ENCODE measurements around the gene NSUN2.

NSUN2 gene

DNA sequence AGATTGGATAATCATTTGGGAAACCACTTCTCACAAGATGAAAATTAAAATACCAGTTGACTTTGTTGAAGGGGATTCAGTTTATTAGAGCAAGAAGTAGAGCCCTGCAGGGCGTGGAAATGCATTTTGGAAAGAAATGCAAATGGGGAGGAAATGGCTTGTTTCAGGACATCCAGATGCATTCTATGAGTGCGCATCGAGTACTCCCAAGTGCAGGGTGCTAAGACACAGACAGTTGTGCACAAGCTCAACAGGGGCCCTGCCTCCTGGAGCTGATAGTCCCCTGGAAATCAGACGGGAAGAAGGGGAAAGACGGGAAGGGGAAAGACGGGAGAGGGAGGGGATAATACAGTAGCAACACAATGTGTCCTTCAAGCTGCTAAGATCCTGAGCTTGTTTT is 64.0 kb downstream of the NSUN2 start:
- TF ChIP-seq, protein P1, sequence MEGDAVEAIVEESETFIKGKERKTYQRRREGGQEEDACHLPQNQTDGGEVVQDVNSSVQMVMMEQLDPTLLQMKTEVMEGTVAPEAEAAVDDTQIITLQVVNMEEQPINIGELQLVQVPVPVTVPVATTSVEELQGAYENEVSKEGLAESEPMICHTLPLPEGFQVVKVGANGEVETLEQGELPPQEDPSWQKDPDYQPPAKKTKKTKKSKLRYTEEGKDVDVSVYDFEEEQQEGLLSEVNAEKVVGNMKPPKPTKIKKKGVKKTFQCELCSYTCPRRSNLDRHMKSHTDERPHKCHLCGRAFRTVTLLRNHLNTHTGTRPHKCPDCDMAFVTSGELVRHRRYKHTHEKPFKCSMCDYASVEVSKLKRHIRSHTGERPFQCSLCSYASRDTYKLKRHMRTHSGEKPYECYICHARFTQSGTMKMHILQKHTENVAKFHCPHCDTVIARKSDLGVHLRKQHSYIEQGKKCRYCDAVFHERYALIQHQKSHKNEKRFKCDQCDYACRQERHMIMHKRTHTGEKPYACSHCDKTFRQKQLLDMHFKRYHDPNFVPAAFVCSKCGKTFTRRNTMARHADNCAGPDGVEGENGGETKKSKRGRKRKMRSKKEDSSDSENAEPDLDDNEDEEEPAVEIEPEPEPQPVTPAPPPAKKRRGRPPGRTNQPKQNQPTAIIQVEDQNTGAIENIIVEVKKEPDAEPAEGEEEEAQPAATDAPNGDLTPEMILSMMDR (IDR thresholded peaks at IDR 0.05; ENCODE audit: insufficient read depth, low read depth, low read length, missing control alignments), result no peak
- H3K4me3 ChIP-seq (ENCODE audit: low read length), result no peak overlapping the region
- no peak for DNase-seq (ENCODE audit: low read depth)

DNA sequence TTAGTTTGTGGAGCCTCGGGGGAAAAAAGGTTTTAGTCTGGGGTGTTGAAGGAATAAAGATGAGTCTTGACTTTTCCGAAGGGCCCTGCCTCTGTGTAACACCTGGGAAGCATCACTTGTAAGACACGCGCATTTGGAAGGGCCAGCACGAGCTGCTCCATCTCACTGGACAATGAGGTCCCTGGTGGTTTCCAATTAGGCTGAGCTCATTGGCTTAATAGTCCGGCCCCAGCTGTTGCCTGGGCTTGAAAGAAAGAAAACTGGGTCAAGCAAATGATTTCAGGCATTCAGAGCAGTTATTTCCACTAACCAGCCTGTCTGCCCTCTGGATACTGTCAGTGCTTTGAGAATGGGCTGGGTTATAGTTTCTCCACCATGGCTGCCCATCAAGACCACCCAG is 64.5 kb downstream of the NSUN2 start:
- no peak overlapping the region for H3K4me3 ChIP-seq (ENCODE audit: low read length)
- TF ChIP-seq, protein P1 (IDR thresholded peaks at IDR 0.05; ENCODE audit: insufficient read depth, low read depth, low read length, missing control alignments), result no peak
- no peak for DNase-seq (ENCODE audit: low read depth)

DNA sequence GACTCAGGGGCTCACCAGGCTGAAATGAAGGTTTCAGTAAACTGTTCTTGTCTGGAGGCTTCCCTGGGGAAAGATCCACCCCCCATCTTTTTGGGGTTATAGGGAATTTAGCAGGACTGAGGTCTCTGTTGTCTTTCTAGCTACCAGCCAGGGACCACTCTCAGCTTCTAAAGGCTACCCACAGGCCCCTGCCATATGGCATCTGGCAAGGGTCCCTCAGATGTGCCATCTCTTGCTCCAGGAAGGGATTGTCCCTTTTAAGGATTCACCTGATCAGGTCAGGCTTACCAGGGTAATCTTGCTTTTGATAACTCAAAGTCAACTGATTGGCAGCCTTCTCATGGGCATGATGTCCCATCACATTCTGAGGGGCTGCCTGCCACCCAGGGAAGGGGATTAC is 65.0 kb downstream of the NSUN2 start:
- TF ChIP-seq, protein P1 (IDR thresholded peaks at IDR 0.05; ENCODE audit: insufficient read depth, low read depth, low read length, missing control alignments), result no peak
- no peak for DNase-seq (ENCODE audit: low read depth)
- no peak overlapping the region for H3K4me3 ChIP-seq (ENCODE audit: low read length)

DNA sequence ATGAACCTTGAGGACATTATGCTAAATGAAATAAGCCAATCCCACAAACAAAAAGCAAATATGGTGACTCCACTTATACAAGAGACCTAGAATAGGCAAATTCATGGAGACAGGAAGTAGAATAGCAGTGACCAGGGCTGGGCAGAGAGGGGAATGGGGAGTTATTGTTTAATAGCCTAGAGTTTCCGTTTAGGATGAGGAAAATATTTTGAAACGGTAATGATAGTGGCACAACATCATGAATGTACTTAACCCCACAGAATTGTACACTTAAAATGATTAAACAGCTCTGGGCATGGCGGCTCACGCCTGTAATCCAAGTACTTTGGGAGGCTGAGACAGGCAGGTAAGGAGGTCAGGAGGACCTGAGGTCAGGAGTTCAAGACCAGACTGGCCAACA is 65.8 kb downstream of the NSUN2 start:
- TF ChIP-seq, protein P1 (IDR thresholded peaks at IDR 0.05; ENCODE audit: insufficient read depth, low read depth, low read length, missing control alignments), result no peak
- no peak overlapping the region for H3K4me3 ChIP-seq (ENCODE audit: low read length)
- DNase-seq (ENCODE audit: low read depth), result no peak

DNA sequence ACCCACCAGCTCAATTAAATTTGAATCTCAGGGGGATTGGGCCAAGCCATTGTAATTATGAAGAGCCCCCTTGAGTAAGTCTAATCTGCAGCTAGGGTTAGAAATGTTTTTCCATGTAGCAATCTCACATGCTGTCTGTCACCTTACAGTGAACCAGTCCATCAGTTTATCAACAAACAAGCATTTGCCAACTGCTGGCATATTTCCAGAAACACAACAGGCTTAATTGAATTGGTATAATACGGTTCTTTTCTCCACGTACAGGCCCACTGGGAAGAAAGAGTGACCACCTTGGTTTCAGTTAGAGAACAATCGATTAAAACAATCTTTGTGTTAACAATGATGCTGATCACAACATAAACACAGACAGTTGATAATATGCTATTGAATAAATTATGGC is 67.4 kb downstream of the NSUN2 start:
- H3K4me3 ChIP-seq (ENCODE audit: low read length), result no peak overlapping the region
- no peak for DNase-seq (ENCODE audit: low read depth)

DNA sequence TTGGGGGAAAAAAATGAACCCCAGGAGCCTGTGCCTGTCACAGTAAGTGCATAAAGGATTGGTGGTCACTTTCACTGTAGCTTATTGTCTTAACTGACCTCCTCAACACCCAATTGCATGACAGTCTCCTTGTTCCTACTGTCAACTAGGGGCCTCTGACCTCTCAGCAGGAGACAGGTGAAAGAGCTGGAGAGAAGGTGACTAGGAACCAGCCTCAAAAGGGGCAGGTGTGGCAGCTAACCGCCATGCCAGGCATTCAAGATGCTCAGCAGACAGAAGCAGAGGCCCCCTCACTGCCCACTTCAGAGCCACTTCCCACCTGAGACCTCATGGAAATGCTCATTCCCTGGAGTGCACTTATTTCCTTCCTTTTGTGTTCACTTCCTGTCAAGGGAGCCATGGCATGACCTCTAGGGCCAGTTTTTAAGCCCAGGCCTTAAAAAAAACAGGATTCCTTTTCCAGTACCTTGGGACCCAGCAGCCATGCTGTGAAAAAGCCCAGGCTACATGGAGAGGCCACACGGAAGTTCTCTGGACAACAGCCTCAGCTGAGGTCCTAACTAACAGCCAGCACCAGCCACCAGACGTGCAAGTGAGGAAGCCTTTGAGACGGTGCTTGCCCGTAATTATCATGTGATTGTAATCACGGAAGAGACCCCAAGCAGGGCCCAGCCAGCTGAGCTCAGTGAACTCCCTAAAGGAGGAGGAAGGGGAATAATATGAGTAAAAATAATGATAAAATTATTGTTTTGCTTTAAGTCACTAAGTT is 74.9 kb downstream of the NSUN2 start:
- TF ChIP-seq, protein P1 (IDR thresholded peaks at IDR 0.05; ENCODE audit: insufficient read depth, low read depth, low read length, missing control alignments), result no peak
- no peak for DNase-seq (ENCODE audit: low read depth)
- H3K4me3 ChIP-seq (ENCODE audit: low read length), result no peak overlapping the region

More for the DNA sequence above, 67.4 kb downstream of the NSUN2 start:
- TF ChIP-seq, protein P1 (IDR thresholded peaks at IDR 0.05; ENCODE audit: insufficient read depth, low read depth, low read length, missing control alignments), result no peak

DNA sequence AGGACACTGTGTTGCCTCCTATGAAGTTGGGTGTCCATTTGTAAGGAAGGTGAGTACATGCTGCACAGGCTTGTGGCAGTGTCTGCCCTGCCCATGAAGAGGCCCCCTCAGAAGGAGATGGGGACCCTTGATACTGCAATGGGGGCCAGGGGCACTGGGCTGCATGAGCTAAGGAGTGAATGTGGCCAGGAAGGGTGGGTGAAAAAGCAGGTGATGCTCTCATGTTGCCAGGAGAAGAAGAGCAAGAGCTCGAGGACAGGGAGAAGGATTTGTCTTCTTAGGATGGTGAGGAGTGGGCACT is 76.1 kb downstream of the NSUN2 start:
- no peak overlapping the region for H3K4me3 ChIP-seq (ENCODE audit: low read length)
- no peak for DNase-seq (ENCODE audit: low read depth)
- TF ChIP-seq, protein P1 (IDR thresholded peaks at IDR 0.05; ENCODE audit: insufficient read depth, low read depth, low read length, missing control alignments), result no peak

All from epithelial cell of esophagus (primary cell).